Stimulated activated CD4-positive, alpha-beta T cell treated with anti-CD3 and anti-CD28 coated beads, Interleukin-1b, Interleukin-23, amount 100 ng/mL, for 24 hours (primary cell): Measurements from ENCODE around the gene PTPA.
"Not testable (repeated sequence)": the region's sequence is repeated elsewhere in the genome, so short reads cannot be mapped to it uniquely, and the experiment has no call there.

Source experiments
- DNase-seq, 4 experiments: peaks; one replicate each; pipeline ENCODE4 v3.0.0-alpha.2; 2020; ENCODE audit warnings: low read depth in 4 of 4, low spot score in 1 of 4

Gene PTPA

GRCh38 chr9:129175825-129176633 lies 64.8 kb downstream of the PTPA start:
- DNase-seq = peak in 1 of 4 experiments; percentile 40

GRCh38 chr9:129176701-129177442 lies 65.7 kb downstream of the PTPA start:
- DNase-seq = no peak

DNA sequence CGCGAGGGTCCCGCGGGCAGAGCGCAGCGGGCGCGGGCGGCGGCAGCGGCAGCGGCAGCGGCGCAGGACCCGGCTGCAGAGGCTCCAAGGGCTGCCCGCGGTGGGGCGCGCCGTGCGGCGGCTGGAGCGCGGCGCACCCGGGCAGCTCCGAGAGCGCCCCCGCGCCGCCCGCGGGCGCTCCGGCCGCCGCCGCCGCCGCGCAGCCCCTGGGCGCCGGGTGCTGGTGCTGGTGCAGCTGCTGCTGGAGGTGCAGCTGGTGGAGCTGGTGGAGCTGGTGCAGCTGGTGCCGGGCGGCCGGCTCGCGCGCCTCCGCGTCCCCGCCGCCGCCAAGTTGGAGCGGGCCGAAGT lies 66.2 kb downstream of the PTPA start:
- DNase-seq = no peak

- peak; percentile 76 to 91 (median 86) for DNase-seq
Measured at GRCh38 chr9:129177791-129178567, 66.8 kb downstream of the PTPA start, which contains the start of gene IER5L. Gene IER5L (minus strand): TSS chr9:129178261. CDS start chr9:129178052, 209 bp downstream.

- no peak for DNase-seq
Measured at GRCh38 chr9:129178568-129179382, 67.6 kb downstream of the PTPA start.

- DNase-seq = no peak
Measured at GRCh38 chr9:129181246-129181645, 70.0 kb downstream of the PTPA start.

GRCh38 chr9:129182122-129182521 lies 70.9 kb downstream of the PTPA start:
- DNase-seq = no peak

GRCh38 chr9:129182625-129183494 lies 71.6 kb downstream of the PTPA start:
- DNase-seq = no peak

GRCh38 chr9:129183495-129184218 lies 72.4 kb downstream of the PTPA start:
- DNase-seq = no peak

GRCh38 chr9:129184219-129184524 lies 73.0 kb downstream of the PTPA start:
- DNase-seq = no peak

DNA sequence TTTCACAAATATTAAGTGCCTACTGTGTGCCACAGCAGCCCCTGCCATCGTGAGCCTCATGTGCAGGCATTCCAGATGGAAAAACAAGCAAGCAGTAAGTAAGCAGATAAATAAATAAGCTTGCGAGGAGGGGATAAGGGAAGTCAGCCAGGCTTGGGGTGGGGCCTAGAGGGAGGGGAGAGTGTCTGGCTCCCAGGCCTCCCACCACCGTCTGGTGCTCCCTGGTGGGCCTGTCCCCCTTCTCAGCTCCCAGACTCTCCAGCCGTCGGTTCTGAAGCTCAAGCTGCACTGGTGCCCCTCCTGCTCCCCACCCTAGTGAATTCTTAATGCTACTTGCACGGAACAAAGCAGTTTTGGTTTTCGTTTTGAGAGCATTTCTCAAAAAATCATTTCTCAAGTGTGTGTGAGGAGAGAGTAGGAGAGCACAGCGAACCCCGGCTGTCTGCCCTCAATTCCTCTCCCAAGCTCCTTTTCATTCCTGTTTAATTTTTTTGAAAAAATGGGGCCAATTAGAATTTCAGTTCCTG lies 73.4 kb downstream of the PTPA start:
- no peak for DNase-seq

DNA sequence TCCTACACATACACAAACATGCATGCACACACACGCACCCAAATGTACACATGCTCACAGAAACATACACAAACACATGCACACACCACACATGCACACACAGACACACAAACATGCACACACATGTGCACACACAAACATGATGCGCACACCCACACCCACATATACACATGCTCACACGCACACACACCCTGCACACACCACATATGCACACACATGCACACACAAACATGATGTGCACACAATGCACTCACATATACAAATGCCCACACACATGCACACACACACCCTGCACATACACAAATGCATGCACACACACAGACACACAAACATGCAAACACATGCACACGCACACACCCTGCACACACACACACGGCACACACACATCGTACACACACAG lies 74.2 kb downstream of the PTPA start:
- no peak for DNase-seq

DNA sequence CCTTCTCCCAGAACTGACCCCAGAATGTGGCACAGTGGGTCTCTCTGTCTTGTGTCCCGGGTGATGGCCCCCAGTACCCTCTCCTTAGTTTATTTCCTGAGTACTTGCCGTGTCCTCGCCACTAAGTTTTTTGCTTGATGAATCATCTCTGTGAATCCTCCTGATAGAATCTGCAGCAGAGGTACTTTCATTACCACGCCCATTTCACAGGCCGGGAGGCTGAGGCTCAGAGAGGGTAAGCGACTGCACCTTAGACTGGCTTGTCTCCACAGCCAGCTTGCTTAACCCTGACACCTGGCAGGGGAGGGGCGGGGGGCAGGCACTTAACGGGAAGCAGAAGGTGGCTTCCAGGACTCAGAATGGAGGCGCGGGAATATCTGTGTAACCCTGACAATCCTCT lies 74.8 kb downstream of the PTPA start:
- no peak for DNase-seq

GRCh38 chr9:129187042-129187441 lies 75.8 kb downstream of the PTPA start:
- DNase-seq = no peak

- DNase-seq = not testable (repeated sequence)
Measured at GRCh38 chr9:129189971-129190370, 78.8 kb downstream of the PTPA start.

GRCh38 chr9:129191234-129191633 lies 80.0 kb downstream of the PTPA start:
- no peak for DNase-seq

- DNase-seq = no peak
Measured at GRCh38 chr9:129193655-129194054, 82.4 kb downstream of the PTPA start.

- DNase-seq = no peak
Measured at GRCh38 chr9:129194221-129194620, 83.0 kb downstream of the PTPA start.

GRCh38 chr9:129195606-129196005 lies 84.4 kb downstream of the PTPA start:
- no peak for DNase-seq
